ENCODE data around the gene TTC21A.

Gene TTC21A

GRCh38 chr3:39112535-39112934 is 5.1 kb downstream of the TTC21A start:
- Histone ChIP-seq H4K20me1 (peaks cover 6% of the 10 kb centered on the region; the same call in 1 of the 2 replicates), H3K9me3 (no peaks in the 10 kb centered on the region), H3K27ac (no peak overlapping the region), H3K4me3 (no peak overlapping the region), H3K4me2 (no peak overlapping the region), H3K36me3 (no peaks in the 10 kb centered on the region; the same call in 1 of the 2 replicates), H3K27me3 (no peaks in the 10 kb centered on the region), H3K4me1 (peaks cover 42% of the 10 kb centered on the region), H3K9ac (no peak overlapping the region)
- TF ChIP-seq Cebpa-rat (IDR thresholded peaks at IDR 0.05) = no peak

- H3K36me3 ChIP-seq = no peaks in the 10 kb centered on the region; the same call in 1 of the 2 replicates
- H3K4me3 ChIP-seq = no peak overlapping the region
- H3K9ac ChIP-seq = no peak overlapping the region
- peaks cover 6% of the 10 kb centered on the region; the same call in 1 of the 2 replicates for H4K20me1 ChIP-seq
- no peak overlapping the region for H3K27ac ChIP-seq
- no peaks in the 10 kb centered on the region for H3K9me3 ChIP-seq
- H3K27me3 ChIP-seq = no peaks in the 10 kb centered on the region
- peaks cover 35% of the 10 kb centered on the region for H3K4me1 ChIP-seq
- no peak overlapping the region for H3K4me2 ChIP-seq
- no peak for TF ChIP-seq Cebpa-rat (IDR thresholded peaks at IDR 0.05)
Observed at GRCh38 chr3:39113291-39113690, 5.8 kb downstream of the TTC21A start.

- no peaks in the 10 kb centered on the region for H3K9me3 ChIP-seq
- no peak overlapping the region for H3K4me3 ChIP-seq
- no peak overlapping the region for H3K9ac ChIP-seq
- H3K4me1 ChIP-seq = peaks cover 23% of the 10 kb centered on the region
- H3K4me2 ChIP-seq = peak overlapping the region; percentile 38
- no peak overlapping the region for H3K27ac ChIP-seq
- TF ChIP-seq Cebpa-rat (IDR thresholded peaks at IDR 0.05) = no peak
- H3K36me3 ChIP-seq = no peaks in the 10 kb centered on the region; the same call in 1 of the 2 replicates
- no peaks in the 10 kb centered on the region for H4K20me1 ChIP-seq
- no peaks in the 10 kb centered on the region for H3K27me3 ChIP-seq
Observed at GRCh38 chr3:39114456-39114855, 7.0 kb downstream of the TTC21A start.

- no peak overlapping the region for H3K4me3 ChIP-seq
- no peaks in the 10 kb centered on the region; the same call in 1 of the 2 replicates for H3K27me3 ChIP-seq
- H3K9me3 ChIP-seq = no peaks in the 10 kb centered on the region
- H3K9ac ChIP-seq = no peak overlapping the region
- H3K36me3 ChIP-seq = no peaks in the 10 kb centered on the region; the same call in 1 of the 2 replicates
- no peak overlapping the region for H3K27ac ChIP-seq
- H4K20me1 ChIP-seq = no peaks in the 10 kb centered on the region
- H3K4me2 ChIP-seq = no peak overlapping the region
- TF ChIP-seq Cebpa-rat (IDR thresholded peaks at IDR 0.05) = no peak
- H3K4me1 ChIP-seq = peaks cover 9% of the 10 kb centered on the region
Observed at GRCh38 chr3:39115870-39116269, 8.4 kb downstream of the TTC21A start.

GRCh38 chr3:39118079-39118478 is 10.6 kb downstream of the TTC21A start:
- Histone ChIP-seq H3K27ac (no peak overlapping the region), H3K4me1 (peaks cover 22% of the 10 kb centered on the region), H4K20me1 (no peaks in the 10 kb centered on the region), H3K27me3 (peaks cover 4% of the 10 kb centered on the region; the same call in 1 of the 2 replicates), H3K9ac (no peak overlapping the region), H3K4me3 (no peak overlapping the region), H3K9me3 (no peaks in the 10 kb centered on the region), H3K36me3 (no peaks in the 10 kb centered on the region; the same call in 1 of the 2 replicates), H3K4me2 (no peak overlapping the region)
- TF ChIP-seq Cebpa-rat (IDR thresholded peaks at IDR 0.05) = no peak

GRCh38 chr3:39118931-39119660 is 11.6 kb downstream of the TTC21A start:
- Histone ChIP-seq H3K36me3 (no peaks in the 10 kb centered on the region; the same call in 1 of the 2 replicates), H3K4me2 (no peak overlapping the region), H3K9me3 (no peaks in the 10 kb centered on the region), H4K20me1 (no peaks in the 10 kb centered on the region), H3K27me3 (peaks cover 4% of the 10 kb centered on the region; the same call in 1 of the 2 replicates), H3K9ac (no peak overlapping the region), H3K4me3 (no peak overlapping the region), H3K27ac (no peak overlapping the region), H3K4me1 (peaks cover 25% of the 10 kb centered on the region)
- TF ChIP-seq Cebpa-rat (IDR thresholded peaks at IDR 0.05) = no peak

- no peak overlapping the region for H3K4me3 ChIP-seq
- H3K9ac ChIP-seq = no peak overlapping the region
- no peak for TF ChIP-seq Cebpa-rat (IDR thresholded peaks at IDR 0.05)
Observed at GRCh38 chr3:39121621-39122020, 14.1 kb downstream of the TTC21A start.

GRCh38 chr3:39122813-39123212 is 15.3 kb downstream of the TTC21A start:
- H3K36me3 ChIP-seq = no peaks in the 10 kb centered on the region; the same call in 1 of the 2 replicates
- H3K4me1 ChIP-seq = peaks cover 56% of the 10 kb centered on the region
- H3K27ac ChIP-seq = no peak overlapping the region
- TF ChIP-seq Cebpa-rat (IDR thresholded peaks at IDR 0.05) = no peak
- no peak overlapping the region for H3K9ac ChIP-seq
- H3K4me3 ChIP-seq = no peak overlapping the region
- H3K27me3 ChIP-seq = peaks cover 4% of the 10 kb centered on the region; the same call in 1 of the 2 replicates
- no peaks in the 10 kb centered on the region for H3K9me3 ChIP-seq
- no peaks in the 10 kb centered on the region for H4K20me1 ChIP-seq
- peak overlapping the region; percentile 3; the same call in 1 of the 2 replicates for H3K4me2 ChIP-seq

More at GRCh38 chr3:39121621-39122020, 14.1 kb downstream of the TTC21A start:
- H3K4me2 ChIP-seq = peak overlapping the region; percentile 4; the same call in 1 of the 2 replicates
- peaks cover 44% of the 10 kb centered on the region for H3K4me1 ChIP-seq
- H3K9me3 ChIP-seq = no peaks in the 10 kb centered on the region
- no peaks in the 10 kb centered on the region; the same call in 1 of the 2 replicates for H3K36me3 ChIP-seq
- H4K20me1 ChIP-seq = no peaks in the 10 kb centered on the region
- peaks cover 4% of the 10 kb centered on the region; the same call in 1 of the 2 replicates for H3K27me3 ChIP-seq
- no peak overlapping the region for H3K27ac ChIP-seq

GRCh38 chr3:39124876-39125840 is 17.7 kb downstream of the TTC21A start:
- Histone ChIP-seq H3K9ac (no peak overlapping the region), H3K4me1 (peaks cover 79% of the 10 kb centered on the region), H3K4me2 (peak overlapping the region; percentile 92), H3K4me3 (no peak overlapping the region), H3K27me3 (peaks cover 4% of the 10 kb centered on the region; the same call in 1 of the 2 replicates), H3K36me3 (no peaks in the 10 kb centered on the region; the same call in 1 of the 2 replicates), H4K20me1 (no peaks in the 10 kb centered on the region), H3K9me3 (no peaks in the 10 kb centered on the region), H3K27ac (peak overlapping the region; percentile 44; the same call in 1 of the 2 replicates)
- TF ChIP-seq Cebpa-rat (IDR thresholded peaks at IDR 0.05) = no peak
